Body of pancreas (tissue), 4 donors: ENCODE data around the gene ARNT2. TPM values are rescaled to one million over a fixed set of nuclear protein-coding genes. Genes with fewer than 3 reads are reported as not detected.

Source experiments
- ATAC-seq: fragments of 150-250 bp; one replicate; pipeline ENCODE4 v1.9.1; 2016
- DNase-seq, 4 donors: peaks; one replicate each; pipeline ENCODE4 v3.0.0-alpha.2; 2019
- H3K27ac ChIP-seq, 4 donors: fragments of 200-600 bp; sonication (generic); 1 replicate in 3 of 4; 2 replicates in 1 of 4; pipeline versions ENCODE4 v1.5.1 to v1.6.1; 2016 to 2019; ENCODE audit warnings: mild to moderate bottlenecking in 1 of 4, mixed read lengths in 1 of 4, moderate library complexity in 1 of 4
- H3K27me3 ChIP-seq, 2 donors: fragments of 200-600 bp; sonication (generic); one replicate each; pipeline ENCODE4 v1.6.0; 2016; ENCODE audit warnings: mild to moderate bottlenecking in 1 of 2
- H3K36me3 ChIP-seq, 2 donors: fragments of 200-600 bp; sonication (generic); replicated peaks in 1 of 2; 2 replicates each; pipeline ENCODE4 v1.5.1; 2016; ENCODE audit warnings: low read depth in 2 of 2; ENCODE audit not compliant: insufficient read depth in 1 of 2
- H3K4me1 ChIP-seq: fragments of 200-600 bp; sonication (generic); one replicate; pipeline ENCODE4 v1.6.0; 2016
- H3K4me3 ChIP-seq, 2 donors: fragments of 200-600 bp; sonication (generic); 1 replicate in 1 of 2; 2 replicates in 1 of 2; pipeline ENCODE4 v1.5.1; 2016 to 2019
- H3K9me3 ChIP-seq, 3 donors: fragments of 200-600 bp; sonication (generic); 1 replicate in 2 of 3; 2 replicates in 1 of 3; pipeline ENCODE4 v1.5.1; 2016
- CTCF ChIP-seq, 7 experiments: fragments of 450-650 bp in 4 of 7; fragments of 200-600 bp in 3 of 7; sonication (generic) in 3 of 7; IDR thresholded peaks; one replicate each; pipeline ENCODE4 v1.5.1; 2016 to 2019; ENCODE audit warnings: antibody characterized with exemption in 7 of 7
- POLR2A ChIP-seq, 3 donors: fragments of 450-650 bp; IDR thresholded peaks; one replicate each; pipeline ENCODE4 v1.6.1; 2016; ENCODE audit warnings: antibody characterized with exemption in 3 of 3, mild to moderate bottlenecking in 2 of 3
- WGBS, 2 donors: methylation state at CpG; one replicate each; pipeline ENCODE4 v1.1.5; 2017; 5-methylcytosine and 5-hydroxymethylcytosine counted together
- intact Hi-C: fragments of 100-400 bp; cut with DNase I; formaldehyde crosslinking; loops from one replicate; pipeline ENCODE4 v1.15.1; 2023
- total RNA-seq, 2 donors: library from RNA; depleted of rRNA; stranded (reverse); fragments of >200 nt; gene quantifications; one replicate each; pipeline ENCODE4 v1.1.0, GENCODE V29; 2016

ARNT2 gene
- total RNA-seq, 2 donors from 2014 or later: 5.3 to 5.4 TPM

- DNase-seq: no peak
- intact Hi-C loops: no loop called here
- H3K4me1 ChIP-seq: no peaks in the 10 kb centered on the region
Observed at GRCh38 chr15:80591938-80592825, 188.0 kb downstream of the ARNT2 start.

GRCh38 chr15:80593486-80594030 lies 189.4 kb downstream of the ARNT2 start:
- no peak overlapping the region for H3K27ac ChIP-seq
- H3K4me1 ChIP-seq: no peaks in the 10 kb centered on the region
- no peak for TF ChIP-seq POLR2A (IDR thresholded peaks at IDR 0.05)
- TF ChIP-seq CTCF (IDR thresholded peaks at IDR 0.05): no peak
- H3K9me3 ChIP-seq: no peaks in the 10 kb centered on the region
- WGBS, 2 donors: 92% methylated on average over 12 to 13 of the region's 13 CpGs
- no peaks in the 10 kb centered on the region for H3K27me3 ChIP-seq
- H3K36me3 ChIP-seq: no peaks in the 10 kb centered on the region
- intact Hi-C loops: no loop called here
- H3K4me3 ChIP-seq: no peak overlapping the region
- ATAC-seq: no peak
- DNase-seq: no peak

More at GRCh38 chr15:80591938-80592825, 188.0 kb downstream of the ARNT2 start:
- Histone ChIP-seq H3K27ac (no peak overlapping the region), H3K4me3 (no peak overlapping the region), H3K36me3 (no peaks in the 10 kb centered on the region), H3K27me3 (no peaks in the 10 kb centered on the region), H3K9me3 (no peaks in the 10 kb centered on the region)
- WGBS, 2 donors: 89 to 92% methylated on average over 7 to 10 of the region's 10 CpGs
- TF ChIP-seq CTCF (IDR thresholded peaks at IDR 0.05) (no peak), POLR2A (IDR thresholded peaks at IDR 0.05) (no peak)
- no peak for ATAC-seq

GRCh38 chr15:80594091-80594889 lies 190.1 kb downstream of the ARNT2 start:
- Histone ChIP-seq H3K9me3 (no peaks in the 10 kb centered on the region), H3K27me3 (no peaks in the 10 kb centered on the region), H3K4me1 (no peaks in the 10 kb centered on the region), H3K27ac (no peak overlapping the region), H3K4me3 (no peak overlapping the region), H3K36me3 (no peaks in the 10 kb centered on the region)
- TF ChIP-seq POLR2A (IDR thresholded peaks at IDR 0.05): no peak
- intact Hi-C loops: no loop called here
- DNase-seq: no peak
- ATAC-seq: no peak
- WGBS, 2 donors: 74 to 86% methylated on average over 7 to 12 of the region's 12 CpGs

GRCh38 chr15:80595396-80595795 lies 191.2 kb downstream of the ARNT2 start:
- Histone ChIP-seq H3K27ac (no peak overlapping the region), H3K36me3 (no peaks in the 10 kb centered on the region), H3K27me3 (no peaks in the 10 kb centered on the region), H3K4me3 (no peak overlapping the region), H3K4me1 (no peaks in the 10 kb centered on the region), H3K9me3 (no peaks in the 10 kb centered on the region)
- no peak for TF ChIP-seq CTCF (IDR thresholded peaks at IDR 0.05)
- no peak for TF ChIP-seq POLR2A (IDR thresholded peaks at IDR 0.05)
- intact Hi-C loops: no loop called here
- DNase-seq (peak in 1 of 4 donors; percentile 25), ATAC-seq (no peak)
- WGBS, 2 donors: 33 to 41% methylated on average over 1 of the region's 1 CpG

GRCh38 chr15:80596521-80596976 lies 192.4 kb downstream of the ARNT2 start:
- ATAC-seq (no peak), DNase-seq (no peak)
- no peaks in the 10 kb centered on the region for H3K9me3 ChIP-seq
- 87 to 90% methylated on average over 7 of the region's 7 CpGs for WGBS, 2 donors
- no peak for TF ChIP-seq POLR2A (IDR thresholded peaks at IDR 0.05)
- no peak for TF ChIP-seq CTCF (IDR thresholded peaks at IDR 0.05)
- H3K4me3 ChIP-seq: no peak overlapping the region
- no peak overlapping the region for H3K27ac ChIP-seq
- intact Hi-C loops: no loop called here
- no peaks in the 10 kb centered on the region for H3K4me1 ChIP-seq
- H3K27me3 ChIP-seq: no peaks in the 10 kb centered on the region
- no peaks in the 10 kb centered on the region for H3K36me3 ChIP-seq
